CD4-positive, alpha-beta T cell treated with Interleukin-4 for 1 hour (primary cell): Measurements from ENCODE around the gene EMC10.
A peak's percentile ranks its signal among the peaks of the same experiment; 100 is the strongest.
"Not testable (repeated sequence)": the region's sequence is repeated elsewhere in the genome, so short reads cannot be mapped to it uniquely, and the experiment has no call there.

Experiments used
- DNase-seq, 2 donors: peaks; one replicate each; pipeline ENCODE4 v3.0.0-alpha.2; 2020 to 2022

Gene EMC10

GRCh38 chr19:50516964-50517703, 40.8 kb downstream of the EMC10 start:
- DNase-seq: no peak

- DNase-seq: no peak
Observed at GRCh38 chr19:50517704-50518075, 41.4 kb downstream of the EMC10 start.

GRCh38 chr19:50518091-50519005, 42.0 kb downstream of the EMC10 start:
- DNase-seq: no peak

- no peak for DNase-seq
Observed at GRCh38 chr19:50519006-50519575, 42.8 kb downstream of the EMC10 start.

- DNase-seq: no peak
Observed at GRCh38 chr19:50520822-50521465, 44.6 kb downstream of the EMC10 start.

- DNase-seq: no peak
Observed at GRCh38 chr19:50522881-50523280, 46.6 kb downstream of the EMC10 start.

- DNase-seq: not testable (repeated sequence)
Observed at GRCh38 chr19:50528052-50528451, 51.7 kb downstream of the EMC10 start.

GRCh38 chr19:50531171-50531612, 54.9 kb downstream of the EMC10 start:
- no peak for DNase-seq

GRCh38 chr19:50532952-50533351, 56.6 kb downstream of the EMC10 start:
- no peak for DNase-seq

GRCh38 chr19:50534478-50534877, 58.2 kb downstream of the EMC10 start:
- DNase-seq: no peak

- DNase-seq: no peak
Observed at GRCh38 chr19:50535672-50536187, 59.4 kb downstream of the EMC10 start.

- DNase-seq: no peak
Observed at GRCh38 chr19:50536662-50537305, 60.5 kb downstream of the EMC10 start.

GRCh38 chr19:50537306-50537685, 61.0 kb downstream of the EMC10 start:
- DNase-seq: no peak

- peak; percentile 47 to 51 for DNase-seq
Observed at GRCh38 chr19:50537769-50538230, 61.5 kb downstream of the EMC10 start.
